Measurements from ENCODE around the gene CA5A. TPM values are rescaled to one million over a fixed set of nuclear protein-coding genes. Genes with fewer than 3 reads are reported as not detected.

The CA5A gene
- total and polyA plus RNA-seq, 2 of the 13 experiments (the other 11 are each of a cell fraction or from before 2014, with no cell fraction given): 66.8 to 106 TPM

DNA sequence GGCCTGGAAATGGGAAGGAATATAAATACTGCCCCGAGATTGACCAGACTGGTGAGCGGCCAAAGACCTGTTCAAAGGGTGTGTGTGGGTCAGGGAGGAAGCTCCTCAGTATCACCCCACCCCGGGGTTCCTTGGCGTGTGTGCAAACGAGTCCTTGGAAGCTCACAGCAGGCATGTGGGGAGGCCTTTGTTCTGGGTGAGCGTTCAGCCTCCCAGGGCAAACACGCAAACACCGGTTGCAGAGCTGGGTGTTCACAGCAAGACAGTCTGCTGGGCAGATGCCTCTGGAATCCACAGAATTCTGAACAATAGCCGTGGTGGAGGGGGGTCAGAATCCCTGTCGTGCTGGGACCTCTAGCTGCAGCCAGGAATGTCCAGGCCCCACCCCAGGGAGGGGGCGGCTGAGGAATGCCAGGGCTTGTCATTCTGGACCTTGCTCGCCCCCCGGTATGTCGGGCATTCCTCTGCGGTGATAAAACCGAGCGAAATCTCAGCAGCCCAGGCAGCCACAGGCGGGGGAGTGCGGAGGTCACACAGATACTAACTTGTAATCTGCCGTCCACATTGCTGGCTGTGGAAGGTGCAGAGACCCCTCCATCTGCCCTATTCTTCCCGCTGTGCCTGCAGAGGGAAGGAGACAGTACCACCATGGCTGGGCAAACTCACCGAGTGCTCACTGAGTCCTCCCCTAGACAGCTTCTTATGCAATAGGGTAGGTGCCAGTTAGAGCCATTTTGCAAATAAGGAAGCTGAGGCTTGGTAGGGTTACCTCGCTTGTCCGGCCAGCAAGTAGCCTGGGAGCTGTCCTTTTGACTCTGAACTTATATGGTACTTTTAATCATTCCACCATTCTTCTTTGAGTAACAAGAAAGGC is 65.7 kb downstream of the CA5A start (continued):
- TF ChIP-seq, protein P1, sequence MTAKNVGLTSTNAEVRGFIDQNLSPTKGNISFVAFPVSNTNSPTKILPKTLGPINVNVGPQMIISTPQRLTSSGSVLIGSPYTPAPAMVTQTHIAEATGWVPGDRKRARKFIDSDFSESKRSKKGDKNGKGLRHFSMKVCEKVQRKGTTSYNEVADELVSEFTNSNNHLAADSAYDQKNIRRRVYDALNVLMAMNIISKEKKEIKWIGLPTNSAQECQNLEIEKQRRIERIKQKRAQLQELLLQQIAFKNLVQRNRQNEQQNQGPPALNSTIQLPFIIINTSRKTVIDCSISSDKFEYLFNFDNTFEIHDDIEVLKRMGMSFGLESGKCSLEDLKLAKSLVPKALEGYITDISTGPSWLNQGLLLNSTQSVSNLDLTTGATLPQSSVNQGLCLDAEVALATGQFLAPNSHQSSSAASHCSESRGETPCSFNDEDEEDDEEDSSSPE (CRISPR knock-in tag; IDR thresholded peaks at IDR 0.05): peak; percentile 65
- TF ChIP-seq DR1 (CRISPR knock-in tag; IDR thresholded peaks at IDR 0.05) (peak; percentile 86), TEAD2 (CRISPR knock-in tag; IDR thresholded peaks at IDR 0.05) (peak; percentile 70; the same call in 1 of the 2 replicates), ZBTB38 (CRISPR knock-in tag; IDR thresholded peaks at IDR 0.05) (peak; percentile 98), NAIF1 (CRISPR knock-in tag; IDR thresholded peaks at IDR 0.05; ENCODE audit: borderline replicate concordance) (peak; percentile 69; the same call in 1 of the 2 replicates), RARA (CRISPR knock-in tag; IDR thresholded peaks at IDR 0.05) (peak; percentile 90), KAT8 (CRISPR knock-in tag; IDR thresholded peaks at IDR 0.05) (peak; percentile 82), STAG1 (CRISPR knock-in tag; IDR thresholded peaks at IDR 0.05) (peak; percentile 50), THAP11 (CRISPR knock-in tag; IDR thresholded peaks at IDR 0.05) (peak; percentile 82), TSC22D2 (CRISPR knock-in tag; IDR thresholded peaks at IDR 0.05; ENCODE audit: borderline replicate concordance) (peak; percentile 60; the same call in 1 of the 2 replicates), ZNF644 (CRISPR knock-in tag; IDR thresholded peaks at IDR 0.05; ENCODE audit: low read depth) (peak; percentile 8; the same call in 1 of the 2 replicates), MED13 (CRISPR knock-in tag; IDR thresholded peaks at IDR 0.05) (peak; percentile 65), KDM2A (CRISPR knock-in tag; IDR thresholded peaks at IDR 0.05; ENCODE audit: borderline replicate concordance, low read depth) (peak; percentile 69), ZSCAN21 (CRISPR knock-in tag; IDR thresholded peaks at IDR 0.05; ENCODE audit: borderline replicate concordance) (peak; percentile 92), GATAD1 (CRISPR knock-in tag; IDR thresholded peaks at IDR 0.05) (peak; percentile 64), ZNF337 (CRISPR knock-in tag; IDR thresholded peaks at IDR 0.05; ENCODE audit: borderline replicate concordance, low read depth) (peak; percentile 72; the same call in 1 of the 2 replicates), ZNF552 (CRISPR knock-in tag; IDR thresholded peaks at IDR 0.05; ENCODE audit: borderline replicate concordance) (peak; percentile 70; the same call in 1 of the 2 replicates), KDM1A (CRISPR knock-in tag; IDR thresholded peaks at IDR 0.05) (peak; percentile 92; the same call in 1 of the 2 replicates)
- TF ChIP-seq, protein P2, sequence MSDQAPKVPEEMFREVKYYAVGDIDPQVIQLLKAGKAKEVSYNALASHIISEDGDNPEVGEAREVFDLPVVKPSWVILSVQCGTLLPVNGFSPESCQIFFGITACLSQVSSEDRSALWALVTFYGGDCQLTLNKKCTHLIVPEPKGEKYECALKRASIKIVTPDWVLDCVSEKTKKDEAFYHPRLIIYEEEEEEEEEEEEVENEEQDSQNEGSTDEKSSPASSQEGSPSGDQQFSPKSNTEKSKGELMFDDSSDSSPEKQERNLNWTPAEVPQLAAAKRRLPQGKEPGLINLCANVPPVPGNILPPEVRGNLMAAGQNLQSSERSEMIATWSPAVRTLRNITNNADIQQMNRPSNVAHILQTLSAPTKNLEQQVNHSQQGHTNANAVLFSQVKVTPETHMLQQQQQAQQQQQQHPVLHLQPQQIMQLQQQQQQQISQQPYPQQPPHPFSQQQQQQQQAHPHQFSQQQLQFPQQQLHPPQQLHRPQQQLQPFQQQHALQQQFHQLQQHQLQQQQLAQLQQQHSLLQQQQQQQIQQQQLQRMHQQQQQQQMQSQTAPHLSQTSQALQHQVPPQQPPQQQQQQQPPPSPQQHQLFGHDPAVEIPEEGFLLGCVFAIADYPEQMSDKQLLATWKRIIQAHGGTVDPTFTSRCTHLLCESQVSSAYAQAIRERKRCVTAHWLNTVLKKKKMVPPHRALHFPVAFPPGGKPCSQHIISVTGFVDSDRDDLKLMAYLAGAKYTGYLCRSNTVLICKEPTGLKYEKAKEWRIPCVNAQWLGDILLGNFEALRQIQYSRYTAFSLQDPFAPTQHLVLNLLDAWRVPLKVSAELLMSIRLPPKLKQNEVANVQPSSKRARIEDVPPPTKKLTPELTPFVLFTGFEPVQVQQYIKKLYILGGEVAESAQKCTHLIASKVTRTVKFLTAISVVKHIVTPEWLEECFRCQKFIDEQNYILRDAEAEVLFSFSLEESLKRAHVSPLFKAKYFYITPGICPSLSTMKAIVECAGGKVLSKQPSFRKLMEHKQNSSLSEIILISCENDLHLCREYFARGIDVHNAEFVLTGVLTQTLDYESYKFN (CRISPR knock-in tag; conservative IDR thresholded peaks at IDR 0.05): peak; percentile 97
- TF ChIP-seq, protein P3, sequence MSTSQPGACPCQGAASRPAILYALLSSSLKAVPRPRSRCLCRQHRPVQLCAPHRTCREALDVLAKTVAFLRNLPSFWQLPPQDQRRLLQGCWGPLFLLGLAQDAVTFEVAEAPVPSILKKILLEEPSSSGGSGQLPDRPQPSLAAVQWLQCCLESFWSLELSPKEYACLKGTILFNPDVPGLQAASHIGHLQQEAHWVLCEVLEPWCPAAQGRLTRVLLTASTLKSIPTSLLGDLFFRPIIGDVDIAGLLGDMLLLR (CRISPR knock-in tag; IDR thresholded peaks at IDR 0.05): peak; percentile 31; the same call in 1 of the 2 replicates
- TF ChIP-seq, protein P4, sequence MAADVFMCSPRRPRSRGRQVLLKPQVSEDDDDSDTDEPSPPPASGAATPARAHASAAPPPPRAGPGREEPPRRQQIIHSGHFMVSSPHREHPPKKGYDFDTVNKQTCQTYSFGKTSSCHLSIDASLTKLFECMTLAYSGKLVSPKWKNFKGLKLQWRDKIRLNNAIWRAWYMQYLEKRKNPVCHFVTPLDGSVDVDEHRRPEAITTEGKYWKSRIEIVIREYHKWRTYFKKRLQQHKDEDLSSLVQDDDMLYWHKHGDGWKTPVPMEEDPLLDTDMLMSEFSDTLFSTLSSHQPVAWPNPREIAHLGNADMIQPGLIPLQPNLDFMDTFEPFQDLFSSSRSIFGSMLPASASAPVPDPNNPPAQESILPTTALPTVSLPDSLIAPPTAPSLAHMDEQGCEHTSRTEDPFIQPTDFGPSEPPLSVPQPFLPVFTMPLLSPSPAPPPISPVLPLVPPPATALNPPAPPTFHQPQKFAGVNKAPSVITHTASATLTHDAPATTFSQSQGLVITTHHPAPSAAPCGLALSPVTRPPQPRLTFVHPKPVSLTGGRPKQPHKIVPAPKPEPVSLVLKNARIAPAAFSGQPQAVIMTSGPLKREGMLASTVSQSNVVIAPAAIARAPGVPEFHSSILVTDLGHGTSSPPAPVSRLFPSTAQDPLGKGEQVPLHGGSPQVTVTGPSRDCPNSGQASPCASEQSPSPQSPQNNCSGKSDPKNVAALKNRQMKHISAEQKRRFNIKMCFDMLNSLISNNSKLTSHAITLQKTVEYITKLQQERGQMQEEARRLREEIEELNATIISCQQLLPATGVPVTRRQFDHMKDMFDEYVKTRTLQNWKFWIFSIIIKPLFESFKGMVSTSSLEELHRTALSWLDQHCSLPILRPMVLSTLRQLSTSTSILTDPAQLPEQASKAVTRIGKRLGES (CRISPR knock-in tag; IDR thresholded peaks at IDR 0.05; ENCODE audit: borderline replicate concordance): peak; percentile 43; the same call in 1 of the 2 replicates
